ENCODE results near the gene C1QL1. TPM values are rescaled to one million over a fixed set of nuclear protein-coding genes. Genes with fewer than 3 reads are reported as not detected.

The C1QL1 gene
- total RNA-seq, 4 donors from 2014 or later = 3.7 to 10.1 (median 6.3) TPM

GRCh38 chr17:44911133-44912001 lies 56.7 kb downstream of the C1QL1 start:
- Histone ChIP-seq H3K4me1 (peaks cover 13 to 19% (median 15%) of the 10 kb centered on the region in 4 donors), H3K27ac (replicated peaks in 1 of 4) (no peak overlapping the region), H3K36me3 (no peaks in the 10 kb centered on the region), H3K27me3 (peaks cover 0 to 23% (median 3%) of the 10 kb centered on the region in 4 donors), H3K9me3 (no peaks in the 10 kb centered on the region), H3K4me3 (peak overlapping the region; percentile 37 to 43 (median 39))
- no peak for DNase-seq (ENCODE audit: extremely low spot score)
- intact Hi-C loops (cut with DNase I) = no loop called here
- WGBS = 13% methylated on average over 6 of the region's 56 CpGs
- TF ChIP-seq EP300 (IDR thresholded peaks at IDR 0.05) (no peak), CTCF (IDR thresholded peaks at IDR 0.05) (peak; percentile 38 to 53 (median 49)), POLR2AphosphoS5 (IDR thresholded peaks at IDR 0.05) (peak; percentile 24 to 48)

GRCh38 chr17:44910231-44911106 lies 57.6 kb downstream of the C1QL1 start:
- intact Hi-C loops (cut with DNase I) = no loop called here

More at GRCh38 chr17:44910231-44911106, 57.6 kb downstream of the C1QL1 start:
- peaks cover 0 to 23% (median 3%) of the 10 kb centered on the region in 4 donors for H3K27me3 ChIP-seq
- no peaks in the 10 kb centered on the region for H3K36me3 ChIP-seq
- no peak for TF ChIP-seq POLR2A (IDR thresholded peaks at IDR 0.05; ENCODE audit: low read depth)
- TF ChIP-seq CTCF (IDR thresholded peaks at IDR 0.05) = no peak
- no peak for TF ChIP-seq POLR2AphosphoS5 (IDR thresholded peaks at IDR 0.05)
- no peak for TF ChIP-seq EP300 (IDR thresholded peaks at IDR 0.05)
- H3K4me3 ChIP-seq = no peak overlapping the region
- H3K4me1 ChIP-seq = peaks cover 9 to 11% (median 9%) of the 10 kb centered on the region in 4 donors
- WGBS = 90% methylated on average over 13 of the region's 13 CpGs
- DNase-seq (ENCODE audit: extremely low spot score) = no peak
- no peak overlapping the region for H3K27ac ChIP-seq (replicated peaks in 1 of 4)
- no peaks in the 10 kb centered on the region for H3K9me3 ChIP-seq

Small RNA genes lying within 50 kb of the gene (small RNA-seq; reads per million reads assigned to genes)
- 0 reads per million in 3 donors for gene AC015936.2
- 0 reads per million in 3 donors for gene MIR6783

Other genes starting within 250 kb of the C1QL1 start
- gene ADAM11, start 209.3 kb downstream of the C1QL1 start, total RNA-seq = under 1 TPM; under 0.01 to 0.98 (median 0.64) TPM
- gene GJC1, start 138.0 kb downstream of the C1QL1 start, total RNA-seq = 10 to 100 TPM; 26.5 to 61.9 (median 37.4) TPM
- 1 to 10 TPM; 3.3 to 7.4 (median 4.9) TPM for gene HIGD1B, start 120.4 kb downstream of the C1QL1 start, total RNA-seq
- 10 to 100 TPM; 46.0 to 49.7 (median 48.3) TPM for gene EFTUD2, start 68.9 kb downstream of the C1QL1 start, total RNA-seq
- 1 to 10 TPM in 2 of 4 donors, not detected in 2; 1.2 to 2.8 TPM for gene GFAP, start 52.8 kb downstream of the C1QL1 start, total RNA-seq
- gene KIF18B, start 20.5 kb downstream of the C1QL1 start, total RNA-seq = under 1 TPM in 1 of 4 donors, not detected in 3; 0.17 TPM
- 10 to 100 TPM; 50.3 to 68.8 (median 57.9) TPM for gene DCAKD, start 83.3 kb upstream of the C1QL1 start, total RNA-seq
- gene NMT1, start 93.0 kb upstream of the C1QL1 start, total RNA-seq = 10 to 100 TPM; 58.5 to 79.3 (median 65.1) TPM
- gene PLCD3, start 164.2 kb upstream of the C1QL1 start, total RNA-seq = 100 to 1,000 TPM in 2 of 4 donors, 10 to 100 TPM in 2; 49.4 to 154 (median 106) TPM
- gene ACBD4, start 167.4 kb upstream of the C1QL1 start, total RNA-seq = 10 to 100 TPM; 20.9 to 34.8 (median 23.5) TPM
- gene HEXIM1, start 180.2 kb upstream of the C1QL1 start, total RNA-seq = 10 to 100 TPM; 32.1 to 58.2 (median 45.3) TPM
- 1 to 10 TPM; 4.0 to 8.4 (median 7.0) TPM for gene HEXIM2, start 193.6 kb upstream of the C1QL1 start, total RNA-seq